Measurements from ENCODE around the gene SCUBE3. TPM values are rescaled to one million over a fixed set of nuclear protein-coding genes. Genes with fewer than 3 reads are reported as not detected.

The SCUBE3 gene
- total RNA-seq, 1 experiment from 2014 or later = 0.05 TPM

DNA sequence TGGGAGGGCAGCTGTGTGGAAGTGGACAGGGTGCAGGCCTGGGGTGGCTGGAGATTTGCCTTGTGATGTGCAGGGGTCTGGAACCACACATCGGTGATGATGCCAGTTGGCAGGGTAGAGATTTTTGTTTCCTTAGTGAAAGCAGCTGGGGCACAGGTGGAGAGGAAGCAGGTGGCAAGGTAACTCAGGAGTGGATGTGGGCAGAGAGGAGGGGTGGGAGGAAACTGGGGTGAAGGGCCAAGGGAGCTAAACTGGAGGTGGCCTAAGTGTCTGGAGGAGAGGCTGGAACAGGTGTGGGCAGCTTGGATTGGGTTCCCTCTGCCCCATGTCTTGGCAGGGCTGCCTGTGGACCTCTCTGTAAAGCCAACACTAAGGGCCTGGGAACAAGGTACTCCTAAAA is 4.7 kb upstream of the SCUBE3 start:
- peaks cover 0 to 3% of the 10 kb centered on the region in 2 experiments; a peak in 1 of 4 replicates for H3K4me1 ChIP-seq (ENCODE audit: control insufficient read depth in 1 of 2, insufficient read depth in 2 of 2, low read length in 2 of 2)
- H3K27me3 ChIP-seq (ENCODE audit: insufficient read depth, low read length) = peaks cover 31% of the 10 kb centered on the region; the same call in 1 of the 2 replicates
- H3K79me2 ChIP-seq (ENCODE audit: insufficient read depth, low read length) = no peaks in the 10 kb centered on the region
- no TSS peak for BruUV-seq (replicated peaks)
- ChIA-PET POLR2A (no interaction called here), CTCF (interaction anchor here (0.5 kb wide), 1 partner anchor 313 kb away, joined by 3 read pairs; no protein-coding TSS in a partner anchor), RAD21 (ENCODE audit: low non-redundant PET in 1 of 2, low total read pairs in 2 of 2, uncharacterized antibody in 2 of 2, unreplicated experiment in 2 of 2) (no interaction called here)
- no peaks in the 10 kb centered on the region for H3K36me3 ChIP-seq (ENCODE audit: control insufficient read depth in 1 of 2, insufficient read depth in 2 of 2, low read length in 2 of 2)
- intact Hi-C loops (cut with micrococcal nuclease) = no loop called here
- no peak for TF ChIP-seq ZNF274 (IDR thresholded peaks at IDR 0.05; ENCODE audit: low read depth, low read length)
- TF ChIP-seq SP1 (IDR thresholded peaks at IDR 0.05; ENCODE audit: low read depth) = no peak
- no peak for TF ChIP-seq RAD21 (IDR thresholded peaks at IDR 0.05; ENCODE audit: low read depth)
- TF ChIP-seq ZBTB33 (IDR thresholded peaks at IDR 0.05; ENCODE audit: extremely low read depth, insufficient replicate concordance, low read length) = no peak
- TF ChIP-seq, protein P1, sequence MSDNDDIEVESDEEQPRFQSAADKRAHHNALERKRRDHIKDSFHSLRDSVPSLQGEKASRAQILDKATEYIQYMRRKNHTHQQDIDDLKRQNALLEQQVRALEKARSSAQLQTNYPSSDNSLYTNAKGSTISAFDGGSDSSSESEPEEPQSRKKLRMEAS (IDR thresholded peaks at IDR 0.05) = no peak
- TF ChIP-seq CBX3 (IDR thresholded peaks at IDR 0.05; ENCODE audit: low read depth) = no peak
- TF ChIP-seq REST (IDR thresholded peaks at IDR 0.05; ENCODE audit: low read depth) = no peak
- no peak for TF ChIP-seq ZFX (IDR thresholded peaks at IDR 0.05)
- TF ChIP-seq SIN3A (IDR thresholded peaks at IDR 0.05; ENCODE audit: low read depth) = no peak
- TF ChIP-seq EZH2phosphoT487 (IDR thresholded peaks at IDR 0.05; ENCODE audit: borderline replicate concordance) = no peak
- no peak for TF ChIP-seq EZH2 (IDR thresholded peaks at IDR 0.05)
- no peak for TF ChIP-seq YY1 (IDR thresholded peaks at IDR 0.05; ENCODE audit: extremely low read depth, insufficient replicate concordance, low read depth, low read length)
- no peak for TF ChIP-seq ATF3 (IDR thresholded peaks at IDR 0.05)
- H3K27ac ChIP-seq (ENCODE audit: low read depth, low read length) = no peak overlapping the region
- DNase-seq (ENCODE audit: low read depth, low spot score) (no peak), ATAC-seq (no peak)
- H2AFZ ChIP-seq (ENCODE audit: low read depth, low read length, poor library complexity, severe bottlenecking) = no peak overlapping the region
- no peaks in the 10 kb centered on the region for H4K20me1 ChIP-seq (ENCODE audit: insufficient read depth)
- no peak overlapping the region for H3K9ac ChIP-seq (ENCODE audit: low read length)
- no peaks in the 10 kb centered on the region for H3K9me2 ChIP-seq (ENCODE audit: insufficient read depth)
- no peak overlapping the region for H3K4me3 ChIP-seq (replicated peaks in 1 of 2; ENCODE audit: low read depth in 1 of 2, low read length in 2 of 2)
- H3K4me2 ChIP-seq (ENCODE audit: low read length) = no peak overlapping the region
- H3K9me3 ChIP-seq (ENCODE audit: control insufficient read depth in 1 of 2, insufficient read depth in 1 of 2, low read depth in 1 of 2, low read length in 2 of 2) = no peaks in the 10 kb centered on the region

Measured in HCT116 (cell line).